SU-DHL-6 (cell line): ENCODE results near the gene PCDHB4.
"Not testable (repeated sequence)": the region's sequence is repeated elsewhere in the genome, so short reads cannot be mapped to it uniquely, and the experiment has no call there.

Experiments used
- H2AFZ ChIP-seq: fragments of 200-600 bp; sonication (generic); 2 replicates; pipeline ENCODE4 v1.6.1; 2014; ENCODE audit warnings: low read depth, mild to moderate bottlenecking, moderate library complexity, mixed read lengths, antibody characterized with exemption, low read length; ENCODE audit not compliant: severe bottlenecking
- H3F3A ChIP-seq: fragments of 200-600 bp; shearing (Covaris generic); 2 replicates; pipeline ENCODE4 v1.6.0; 2016; ENCODE audit warnings: antibody characterized with exemption, mild to moderate bottlenecking; ENCODE audit not compliant: insufficient read depth
- H3K27ac ChIP-seq: fragments of 200-600 bp; sonication (generic); 2 replicates; pipeline ENCODE4 v1.5.1; 2016; ENCODE audit warnings: low read depth, mild to moderate bottlenecking, low read length, moderate library complexity, mixed read lengths
- H3K27me3 ChIP-seq: fragments of 200-600 bp; sonication (generic), shearing (Covaris generic); 2 replicates; pipeline ENCODE4 v1.6.0; 2014; ENCODE audit warnings: mild to moderate bottlenecking, low read length
- H3K36me3 ChIP-seq: fragments of 200-600 bp; sonication (generic); 2 replicates; pipeline ENCODE4 v1.6.1; 2014; ENCODE audit warnings: mild to moderate bottlenecking, low read length, mixed read lengths
- H3K4me2 ChIP-seq: fragments of 300-600, 200-600 bp; shearing (Covaris generic), sonication (generic); 2 replicates; pipeline ENCODE4 v1.6.0; 2014; ENCODE audit warnings: low read length, low read depth, mild to moderate bottlenecking; ENCODE audit not compliant: poor library complexity, severe bottlenecking
- H3K4me3 ChIP-seq: fragments of 200-600 bp; sonication (generic); 2 replicates; pipeline ENCODE4 v1.5.1; 2014; ENCODE audit warnings: antibody characterized with exemption, low read length, mild to moderate bottlenecking, mixed read lengths; ENCODE audit not compliant: insufficient read depth, poor library complexity, severe bottlenecking
- H3K79me2 ChIP-seq: fragments of 200-600 bp; sonication (generic); 2 replicates; pipeline ENCODE4 v1.6.1; 2014; ENCODE audit warnings: mild to moderate bottlenecking, low read length, moderate library complexity; ENCODE audit not compliant: insufficient read depth
- H3K9ac ChIP-seq: fragments of 200-600 bp; sonication (generic); 2 replicates; pipeline ENCODE4 v1.7.0; 2014; ENCODE audit warnings: mild to moderate bottlenecking, low read length
- H3K9me2 ChIP-seq: fragments of 200-600 bp; sonication (generic); replicated peaks from 2 replicates; pipeline ENCODE4 v1.6.1; 2014; ENCODE audit warnings: low read length; ENCODE audit not compliant: insufficient read depth
- H3K9me3 ChIP-seq: fragments of 200-600 bp; sonication (generic); 2 replicates; pipeline ENCODE4 v1.6.1; 2014; ENCODE audit warnings: low read length, mixed read lengths; ENCODE audit not compliant: insufficient read depth
- H4K20me1 ChIP-seq: fragments of 200-600 bp; sonication (generic); 2 replicates; pipeline ENCODE4 v1.6.1; 2014; ENCODE audit warnings: low read depth, mild to moderate bottlenecking, antibody characterized with exemption, low read length, moderate library complexity, mixed read lengths
- EZH2phosphoT487 ChIP-seq: fragments of 200-600 bp; sonication (generic), shearing (Covaris generic); conservative IDR thresholded peaks from 2 replicates; pipeline ENCODE4 v1.6.1; 2018; ENCODE audit warnings: mild to moderate bottlenecking, antibody characterized with exemption, low read length, moderate library complexity, mixed read lengths
- TF ChIP-seq, protein P1 (sequence below): fragments of 200-600 bp; sonication (generic); IDR thresholded peaks from one replicate; pipeline ENCODE4 v1.5.1; 2017; ENCODE audit warnings: antibody characterized with exemption, mild to moderate bottlenecking, low read length, moderate library complexity; ENCODE audit not compliant: insufficient read depth, poor library complexity, severe bottlenecking

PCDHB4 gene

DNA sequence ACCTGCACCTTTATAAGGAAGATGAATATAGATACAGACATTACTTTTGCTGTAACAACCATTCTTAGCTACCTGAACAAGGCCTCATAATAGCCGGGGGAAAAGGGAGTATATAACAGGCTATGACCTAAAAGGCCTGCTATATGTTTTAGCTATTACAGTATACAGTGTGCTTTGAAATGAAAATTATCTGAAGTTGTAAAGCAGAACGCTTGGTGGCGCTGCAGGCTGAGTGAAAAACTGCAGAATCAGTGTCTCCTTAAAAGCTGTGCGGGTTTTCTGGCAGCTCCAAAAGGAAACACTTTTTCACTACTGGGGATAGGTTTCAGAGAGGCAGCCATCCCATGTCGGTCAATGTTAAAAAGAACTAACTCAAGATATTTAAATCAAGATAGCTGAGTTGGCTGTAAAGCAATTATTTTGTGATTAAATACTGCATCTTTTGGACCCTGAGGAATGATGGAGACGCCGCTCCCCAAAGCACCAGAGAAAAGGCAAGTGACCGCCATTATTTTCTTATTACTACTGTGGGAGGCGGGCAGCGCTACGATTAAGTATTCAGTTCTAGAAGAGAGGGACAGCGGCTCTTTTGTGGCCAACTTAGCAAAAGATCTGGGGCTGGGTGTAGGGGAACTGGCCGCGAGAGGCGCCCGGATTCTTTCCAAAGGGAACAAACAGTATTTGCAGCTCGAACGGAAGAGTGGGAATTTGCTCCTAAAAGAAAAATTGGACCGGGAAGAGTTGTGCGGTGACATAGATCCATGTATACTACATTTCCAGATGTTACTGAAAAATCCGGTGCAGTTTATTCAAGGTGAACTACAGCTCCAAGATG, 34.1 kb downstream of the PCDHB4 start:
- no peak overlapping the region for H3K9ac ChIP-seq
- no peaks in the 10 kb centered on the region for H3K36me3 ChIP-seq
- no peaks in the 10 kb centered on the region for H4K20me1 ChIP-seq
- H3K4me3 ChIP-seq = no peak overlapping the region
- H2AFZ ChIP-seq = no peak overlapping the region
- H3F3A ChIP-seq = no peaks in the 10 kb centered on the region
- H3K4me2 ChIP-seq = no peak overlapping the region
- H3K27ac ChIP-seq = no peak overlapping the region
- no peaks in the 10 kb centered on the region for H3K9me2 ChIP-seq
- H3K79me2 ChIP-seq = no peaks in the 10 kb centered on the region
- no peak for TF ChIP-seq EZH2phosphoT487
- TF ChIP-seq, protein P1, sequence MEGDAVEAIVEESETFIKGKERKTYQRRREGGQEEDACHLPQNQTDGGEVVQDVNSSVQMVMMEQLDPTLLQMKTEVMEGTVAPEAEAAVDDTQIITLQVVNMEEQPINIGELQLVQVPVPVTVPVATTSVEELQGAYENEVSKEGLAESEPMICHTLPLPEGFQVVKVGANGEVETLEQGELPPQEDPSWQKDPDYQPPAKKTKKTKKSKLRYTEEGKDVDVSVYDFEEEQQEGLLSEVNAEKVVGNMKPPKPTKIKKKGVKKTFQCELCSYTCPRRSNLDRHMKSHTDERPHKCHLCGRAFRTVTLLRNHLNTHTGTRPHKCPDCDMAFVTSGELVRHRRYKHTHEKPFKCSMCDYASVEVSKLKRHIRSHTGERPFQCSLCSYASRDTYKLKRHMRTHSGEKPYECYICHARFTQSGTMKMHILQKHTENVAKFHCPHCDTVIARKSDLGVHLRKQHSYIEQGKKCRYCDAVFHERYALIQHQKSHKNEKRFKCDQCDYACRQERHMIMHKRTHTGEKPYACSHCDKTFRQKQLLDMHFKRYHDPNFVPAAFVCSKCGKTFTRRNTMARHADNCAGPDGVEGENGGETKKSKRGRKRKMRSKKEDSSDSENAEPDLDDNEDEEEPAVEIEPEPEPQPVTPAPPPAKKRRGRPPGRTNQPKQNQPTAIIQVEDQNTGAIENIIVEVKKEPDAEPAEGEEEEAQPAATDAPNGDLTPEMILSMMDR = peak; percentile 22
- H3K9me3 ChIP-seq = no peaks in the 10 kb centered on the region
- no peaks in the 10 kb centered on the region for H3K27me3 ChIP-seq

DNA sequence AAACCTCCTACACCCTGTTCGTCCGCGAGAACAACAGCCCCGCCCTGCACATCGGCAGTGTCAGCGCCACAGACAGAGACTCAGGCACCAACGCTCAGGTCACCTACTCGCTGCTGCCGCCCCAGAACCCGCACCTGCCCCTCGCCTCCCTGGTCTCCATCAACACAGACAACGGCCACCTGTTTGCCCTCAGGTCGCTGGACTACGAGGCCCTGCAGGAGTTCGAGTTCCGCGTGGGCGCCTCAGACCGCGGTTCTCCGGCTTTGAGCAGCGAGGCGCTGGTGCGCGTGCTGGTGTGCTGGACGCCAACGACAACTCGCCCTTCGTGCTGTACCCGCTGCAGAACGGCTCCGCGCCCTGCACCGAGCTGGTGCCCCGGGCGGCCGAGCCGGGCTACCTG, 35.7 kb downstream of the PCDHB4 start:
- H3K4me3 ChIP-seq = not testable (repeated sequence)

DNA sequence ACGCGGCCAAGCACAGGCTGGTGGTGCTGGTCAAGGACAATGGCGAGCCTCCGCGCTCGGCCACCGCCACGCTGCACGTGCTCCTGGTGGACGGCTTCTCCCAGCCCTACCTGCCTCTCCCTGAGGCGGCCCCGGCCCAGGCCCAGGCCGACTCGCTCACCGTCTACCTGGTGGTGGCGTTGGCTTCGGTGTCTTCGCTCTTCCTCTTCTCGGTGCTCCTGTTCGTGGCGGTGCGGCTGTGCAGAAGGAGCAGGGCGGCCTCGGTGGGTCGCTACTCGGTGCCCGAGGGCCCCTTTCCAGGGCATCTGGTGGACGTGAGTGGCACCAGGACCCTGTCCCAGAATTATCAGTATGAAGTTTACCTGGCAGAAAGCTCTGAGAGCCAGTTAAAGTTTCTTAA, 36.3 kb downstream of the PCDHB4 start:
- not testable (repeated sequence) for H3K36me3 ChIP-seq, H3K9ac ChIP-seq, H3K9me2 ChIP-seq, H2AFZ ChIP-seq, H3K27me3 ChIP-seq, H3K4me2 ChIP-seq, H4K20me1 ChIP-seq, H3K79me2 ChIP-seq, H3K4me3 ChIP-seq, H3F3A ChIP-seq, H3K27ac ChIP-seq, H3K9me3 ChIP-seq

More for the DNA sequence above, 35.7 kb downstream of the PCDHB4 start:
- not testable (repeated sequence) for H3K9ac ChIP-seq, H3K27ac ChIP-seq, H3K9me2 ChIP-seq, H2AFZ ChIP-seq, H3K79me2 ChIP-seq, H4K20me1 ChIP-seq, H3K4me2 ChIP-seq, H3F3A ChIP-seq, H3K9me3 ChIP-seq, H3K27me3 ChIP-seq, H3K36me3 ChIP-seq

DNA sequence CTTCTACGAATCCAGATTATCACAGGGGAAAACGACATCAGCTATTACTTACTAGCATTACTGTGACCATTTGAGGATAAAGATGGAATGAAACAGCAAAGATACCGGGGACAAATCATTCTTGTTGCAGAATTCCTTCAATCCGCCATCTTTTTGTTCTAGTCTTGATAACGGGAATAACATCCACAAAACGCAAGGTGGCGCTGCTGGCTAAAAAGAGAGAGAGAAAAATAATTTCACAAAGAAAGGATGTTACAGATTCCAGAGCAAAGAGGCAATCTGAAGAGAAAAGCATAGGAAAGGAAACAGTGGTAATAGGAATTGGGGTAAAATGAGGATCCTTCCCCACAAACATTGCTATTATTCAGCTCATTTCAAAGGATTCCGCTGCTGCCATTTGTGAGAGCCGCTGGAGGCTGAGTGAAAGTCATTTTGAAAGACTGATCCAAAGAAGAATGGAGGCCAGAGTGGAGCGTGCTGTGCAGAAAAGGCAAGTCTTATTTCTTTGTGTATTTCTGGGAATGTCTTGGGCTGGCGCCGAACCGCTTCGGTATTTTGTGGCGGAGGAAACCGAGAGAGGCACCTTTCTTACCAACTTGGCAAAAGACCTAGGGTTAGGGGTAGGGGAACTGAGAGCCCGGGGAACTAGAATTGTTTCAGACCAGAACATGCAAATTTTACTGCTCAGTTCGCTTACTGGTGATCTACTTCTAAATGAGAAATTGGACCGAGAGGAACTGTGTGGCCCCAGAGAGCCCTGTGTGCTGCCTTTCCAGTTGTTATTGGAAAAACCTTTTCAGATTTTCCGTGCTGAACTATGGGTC, 51.0 kb downstream of the PCDHB4 start, which contains the start of gene PCDHB7:
Gene PCDHB7, plus strand, starts transcription at position 264 of the 824 bp plus-strand sequence. Its CDS starts 192 bp downstream, at position 456.
- no peaks in the 10 kb centered on the region; the same call in 1 of the 2 replicates for H4K20me1 ChIP-seq
- H3K9me3 ChIP-seq = no peaks in the 10 kb centered on the region
- peaks cover 3% of the 10 kb centered on the region; the same call in 1 of the 2 replicates for H3K27me3 ChIP-seq
- H3K27ac ChIP-seq = no peak within 1 kb of the TSS
- H3K79me2 ChIP-seq = no peaks in the 10 kb centered on the region
- no peak within 1 kb of the TSS for H3K4me3 ChIP-seq
- no peaks in the 10 kb centered on the region for H3F3A ChIP-seq
- no peaks in the 10 kb centered on the region for H3K9me2 ChIP-seq
- no peak for TF ChIP-seq EZH2phosphoT487
- TF ChIP-seq, protein P1 = peak; percentile 75
- no peaks in the 10 kb centered on the region for H3K36me3 ChIP-seq
- peak within 1 kb of the TSS; percentile 22 for H3K4me2 ChIP-seq
- no peak within 1 kb of the TSS for H3K9ac ChIP-seq
- H2AFZ ChIP-seq = no peak within 1 kb of the TSS

DNA sequence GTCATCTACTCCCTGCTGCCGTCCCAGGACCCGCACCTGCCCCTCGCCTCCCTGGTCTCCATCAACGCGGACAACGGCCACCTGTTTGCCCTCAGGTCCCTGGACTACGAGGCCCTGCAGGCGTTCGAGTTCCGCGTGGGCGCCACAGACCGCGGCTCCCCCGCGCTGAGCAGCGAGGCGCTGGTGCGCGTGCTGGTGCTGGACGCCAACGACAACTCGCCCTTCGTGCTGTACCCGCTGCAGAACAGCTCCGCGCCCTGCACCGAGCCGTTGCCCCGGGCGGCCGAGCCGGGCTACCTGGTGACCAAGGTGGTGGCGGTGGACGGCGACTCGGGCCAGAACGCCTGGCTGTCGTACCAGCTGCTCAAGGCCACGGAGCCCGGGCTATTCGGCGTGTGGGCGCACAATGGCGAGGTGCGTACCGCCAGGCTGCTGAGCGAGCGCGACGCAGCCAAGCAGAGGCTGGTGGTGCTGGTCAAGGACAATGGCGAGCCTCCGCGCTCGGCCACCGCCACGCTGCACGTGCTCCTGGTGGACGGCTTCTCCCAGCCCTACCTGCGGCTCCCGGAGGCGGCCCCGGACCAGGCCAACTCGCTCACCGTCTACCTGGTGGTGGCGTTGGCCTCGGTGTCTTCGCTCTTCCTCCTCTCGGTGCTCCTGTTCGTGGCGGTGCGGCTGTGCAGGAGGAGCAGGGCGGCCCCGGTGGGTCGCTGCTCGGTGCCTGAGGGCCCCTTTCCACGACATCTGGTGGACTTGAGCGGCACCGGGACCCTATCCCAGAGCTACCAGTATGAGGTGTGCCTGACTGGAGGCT, 52.9 kb downstream of the PCDHB4 start:
- not testable (repeated sequence) for H2AFZ ChIP-seq, H3K9me2 ChIP-seq, H3F3A ChIP-seq, H3K4me2 ChIP-seq, H3K79me2 ChIP-seq, H4K20me1 ChIP-seq, H3K27ac ChIP-seq, H3K27me3 ChIP-seq, H3K9ac ChIP-seq, H3K36me3 ChIP-seq, H3K9me3 ChIP-seq, H3K4me3 ChIP-seq
